Keratinocyte (primary cell): ENCODE data around the gene ENO3. TPM values are rescaled to one million over a fixed set of nuclear protein-coding genes. Genes with fewer than 3 reads are reported as not detected.

Experiments
- DNase-seq: peaks from one replicate; pipeline ENCODE4 v3.0.0-alpha.2; 2011; ENCODE audit warnings: low read depth, missing footprints, low spot score
- FAIRE-seq: peaks from 2 replicates; lab custom pipeline; 2011; peaks lifted over from hg19 to GRCh38; lab: Jason Lieb, UNC
- H2AFZ ChIP-seq: 2 replicates; pipeline ENCODE4 v1.6.0; 2012; ENCODE audit warnings: low read length, control low read depth, inconsistent platforms; ENCODE audit not compliant: control insufficient read depth
- H3K27ac ChIP-seq: 2 replicates; pipeline ENCODE4 v1.5.1; 2011; ENCODE audit warnings: low read length; ENCODE audit not compliant: control insufficient read depth, insufficient read depth
- H3K27me3 ChIP-seq: 3 replicates; pipeline ENCODE4 v1.6.0; 2011; ENCODE audit warnings: low read length; ENCODE audit not compliant: control insufficient read depth, insufficient read depth; ENCODE audit errors: extremely low read depth
- H3K36me3 ChIP-seq, 2 experiments: 2 replicates in 1 of 2; 3 replicates in 1 of 2; pipeline ENCODE4 v1.5.1; 2011; ENCODE audit warnings: low read length in 2 of 2, mild to moderate bottlenecking in 1 of 2; ENCODE audit not compliant: control insufficient read depth in 2 of 2, insufficient read depth in 2 of 2; ENCODE audit errors: extremely low read depth in 1 of 2
- H3K4me1 ChIP-seq: 3 replicates; pipeline ENCODE4 v1.5.1; 2011; ENCODE audit warnings: low read length; ENCODE audit not compliant: control insufficient read depth, insufficient read depth; ENCODE audit errors: extremely low read depth
- H3K4me2 ChIP-seq: 3 replicates; pipeline ENCODE4 v1.6.0; 2011; ENCODE audit warnings: low read depth, low read length; ENCODE audit not compliant: control insufficient read depth, insufficient read depth; ENCODE audit errors: extremely low read depth
- H3K4me3 ChIP-seq, 3 experiments: fragments of 200-600 bp in 1 of 3; sonication (generic) in 1 of 3; 2 replicates in 2 of 3; 3 replicates in 1 of 3; pipeline ENCODE4 v1.5.1; 2011 to 2016; ENCODE audit warnings: low read length in 3 of 3, mild to moderate bottlenecking in 3 of 3, control low read depth in 2 of 3, inconsistent platforms in 1 of 3, low read depth in 1 of 3, mixed read lengths in 1 of 3, mixed run types in 1 of 3, moderate library complexity in 1 of 3; ENCODE audit not compliant: control insufficient read depth in 2 of 3, insufficient read depth in 2 of 3; ENCODE audit errors: extremely low read depth in 1 of 3
- H3K79me2 ChIP-seq: 2 replicates; pipeline ENCODE4 v1.6.0; 2012; ENCODE audit warnings: low read length; ENCODE audit not compliant: control insufficient read depth, insufficient read depth
- H3K9ac ChIP-seq: 3 replicates; pipeline ENCODE4 v1.6.0; 2011; ENCODE audit warnings: low read length; ENCODE audit not compliant: control insufficient read depth, insufficient read depth; ENCODE audit errors: extremely low read depth
- H3K9me1 ChIP-seq: 3 replicates; pipeline ENCODE4 v1.6.0; 2011; ENCODE audit warnings: low read length; ENCODE audit not compliant: control insufficient read depth, insufficient read depth; ENCODE audit errors: extremely low read depth
- H3K9me3 ChIP-seq: 2 replicates; pipeline ENCODE4 v1.5.1; 2012; ENCODE audit warnings: low read depth, low read length; ENCODE audit not compliant: control insufficient read depth
- H4K20me1 ChIP-seq: 3 replicates; pipeline ENCODE4 v1.6.0; 2011; ENCODE audit warnings: low read length; ENCODE audit not compliant: control insufficient read depth, insufficient read depth; ENCODE audit errors: extremely low read depth
- CTCF ChIP-seq, 3 experiments: IDR thresholded peaks in 1 of 3; conservative IDR thresholded peaks in 1 of 3; optimal IDR thresholded peaks in 1 of 3; 2 replicates in 2 of 3; 3 replicates in 1 of 3; pipeline versions ENCODE3 to v1.5.1; 2011; ENCODE audit warnings: low read length in 3 of 3, mild to moderate bottlenecking in 3 of 3, moderate library complexity in 2 of 3, control low read depth in 1 of 3, inconsistent platforms in 1 of 3; ENCODE audit not compliant: insufficient read depth in 2 of 3; ENCODE audit errors: extremely low read depth in 1 of 3
- EZH2 ChIP-seq: IDR thresholded peaks from one replicate; pipeline ENCODE4 v1.6.1; 2012; ENCODE audit warnings: inconsistent platforms, mild to moderate bottlenecking, low read length, moderate library complexity
- dilution Hi-C: fragments of 300-500 bp; cut with MboI; formaldehyde crosslinking; loops from one replicate; pipeline ENCODE4 v1.7.0; 2020; ENCODE audit warnings: low sequenced_read_pairs; ENCODE audit not compliant: extremely low pct_ligation_motif_present
- polyA plus RNA-seq, 5 experiments: library from polyadenylated mRNA; depleted of rRNA in 3 of 5; stranded (reverse) in 3 of 5; stranded (forward) in 1 of 5; unstranded in 1 of 5; fragments of >200 nt; gene quantifications; 1 replicate in 1 of 5; 2 replicates in 3 of 5; 3 replicates in 1 of 5; pipeline versions ENCODE4 v1.2.1 to v1.2.3, GENCODE V29; 2011 to 2012; ENCODE audit warnings: missing spikeins in 2 of 5, low read depth in 1 of 5, low replicate concordance in 1 of 5

The ENO3 gene
- polyA plus RNA-seq, 1 donor (not counting 4 experiments of a cell fraction or from before 2014, with no cell fraction given) = 2.4 TPM

GRCh38 chr17:4998027-4998731 is 47.3 kb downstream of the ENO3 start:
- Histone ChIP-seq H3K9ac (peak overlapping the region; percentile 86), H3K4me2 (peak overlapping the region; percentile 81), H3K27me3 (no peaks in the 10 kb centered on the region), H3K9me3 (no peaks in the 10 kb centered on the region), H2AFZ (peak overlapping the region; percentile 40), H3K79me2 (peaks cover 39% of the 10 kb centered on the region), H3K4me1 (peaks cover 16% of the 10 kb centered on the region), H3K4me3 (peak overlapping the region; percentile 92 to 99 (median 97)), H3K9me1 (no peaks in the 10 kb centered on the region), H4K20me1 (peaks cover 3% of the 10 kb centered on the region), H3K27ac (peak overlapping the region; percentile 52), H3K36me3 (peaks cover 22 to 28% of the 10 kb centered on the region in 2 experiments)
- no peak for DNase-seq
- TF ChIP-seq EZH2 (no peak), CTCF (optimal IDR thresholded peaks at IDR 0.05 in 1 of 3, IDR thresholded peaks at IDR 0.05 in 1 of 3, conservative IDR thresholded peaks at IDR 0.05 in 1 of 3; ENCODE audit: extremely low read depth in 1 of 3, insufficient read depth in 2 of 3, low read length in 3 of 3) (no peak)
- dilution Hi-C loops = no loop called here
- FAIRE-seq = no peak

GRCh38 chr17:4998732-4999429 is 48.0 kb downstream of the ENO3 start:
- no peaks in the 10 kb centered on the region for H3K27me3 ChIP-seq
- peaks cover 16% of the 10 kb centered on the region for H3K4me1 ChIP-seq
- dilution Hi-C loops = no loop called here
- H2AFZ ChIP-seq = peak overlapping the region; percentile 40
- no peak for TF ChIP-seq CTCF (optimal IDR thresholded peaks at IDR 0.05 in 1 of 3, IDR thresholded peaks at IDR 0.05 in 1 of 3, conservative IDR thresholded peaks at IDR 0.05 in 1 of 3; ENCODE audit: extremely low read depth in 1 of 3, insufficient read depth in 2 of 3, low read length in 3 of 3)
- TF ChIP-seq EZH2 = no peak
- H3K9ac ChIP-seq = peak overlapping the region; percentile 86
- peak overlapping the region; percentile 52 for H3K27ac ChIP-seq
- H3K36me3 ChIP-seq = peaks cover 27 to 32% of the 10 kb centered on the region in 2 experiments
- H3K4me3 ChIP-seq = peak overlapping the region; percentile 92 to 99 (median 97)
- H4K20me1 ChIP-seq = peaks cover 3% of the 10 kb centered on the region
- FAIRE-seq (peak; percentile 44), DNase-seq (no peak)
- H3K4me2 ChIP-seq = peak overlapping the region; percentile 81
- no peaks in the 10 kb centered on the region for H3K9me3 ChIP-seq
- peaks cover 39% of the 10 kb centered on the region for H3K79me2 ChIP-seq
- H3K9me1 ChIP-seq = no peaks in the 10 kb centered on the region
